Measurements from ENCODE around the gene TMEM72.
"Not testable (repeated sequence)": the region's sequence is repeated elsewhere in the genome, so short reads cannot be mapped to it uniquely, and the experiment has no call there.

Gene TMEM72

GRCh38 chr10:44911081-44911540 is at the start of gene TMEM72:
TSS of gene TMEM72 (plus strand) at chr10:44911337. CDS start at chr10:44911513, 176 bp downstream.
- no peak for DNase-seq (ENCODE audit: low read depth, low spot score)

GRCh38 chr10:44862006-44862751 is 49.0 kb upstream of the TMEM72 start:
- no peak for DNase-seq (ENCODE audit: low read depth, low spot score)

DNA sequence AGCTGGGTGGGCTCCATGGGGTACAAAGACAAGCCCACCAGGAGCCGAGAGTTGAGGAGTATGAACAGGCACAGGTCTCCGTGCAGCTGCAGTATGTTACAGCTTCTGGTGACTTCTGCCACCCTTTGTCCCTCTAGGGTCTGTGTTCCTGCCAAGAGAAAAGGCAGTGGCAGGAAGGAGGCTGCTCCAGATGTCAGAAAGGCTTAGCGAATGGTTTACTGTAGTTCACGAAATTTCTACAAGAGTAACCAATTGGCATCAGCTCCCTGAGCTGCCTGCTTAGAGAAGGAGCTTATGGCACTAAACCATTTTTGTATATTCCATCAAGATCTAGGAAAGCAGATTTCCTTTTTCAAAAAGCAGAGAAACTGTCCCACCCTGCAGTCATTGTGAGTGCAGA is 48.2 kb upstream of the TMEM72 start:
- DNase-seq (ENCODE audit: low read depth, low spot score) = no peak

GRCh38 chr10:44863344-44864047 is 47.6 kb upstream of the TMEM72 start:
- DNase-seq (ENCODE audit: low read depth, low spot score) = no peak

- no peak for DNase-seq (ENCODE audit: low read depth, low spot score)
Observed at GRCh38 chr10:44864051-44864450, 47.1 kb upstream of the TMEM72 start.

DNA sequence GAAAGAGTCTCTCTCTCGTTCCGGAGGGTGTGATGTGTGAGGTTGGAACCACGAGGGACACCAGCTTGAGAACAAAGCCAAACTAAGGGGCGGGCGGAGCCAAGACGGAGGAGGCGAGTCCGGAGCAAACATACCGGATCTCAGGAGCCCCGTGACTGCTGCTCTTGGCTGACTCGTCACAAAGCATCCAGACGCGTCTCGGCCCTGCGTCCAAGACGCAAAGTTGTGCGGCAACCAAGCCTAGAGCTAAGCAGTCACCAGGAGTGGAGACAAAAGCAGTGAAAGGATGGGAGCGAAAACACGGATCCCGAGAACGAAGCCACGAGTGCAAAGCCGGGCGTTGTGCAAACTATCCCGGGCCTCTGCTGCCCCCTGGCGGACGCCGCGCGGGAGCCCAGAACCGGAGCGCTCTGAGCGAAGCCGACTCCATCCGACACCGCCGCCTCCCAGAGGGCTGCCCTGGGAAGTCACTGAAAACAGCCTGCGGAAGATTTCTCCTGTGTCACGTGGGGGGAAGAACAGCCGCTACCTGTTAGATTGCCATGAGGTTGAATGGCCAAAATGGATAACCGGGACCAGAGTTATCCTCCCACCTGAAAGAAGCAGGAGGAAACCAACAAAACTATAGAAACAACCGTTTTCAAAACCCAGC is 46.4 kb upstream of the TMEM72 start:
- DNase-seq (ENCODE audit: low read depth, low spot score) = peak; percentile 62

DNA sequence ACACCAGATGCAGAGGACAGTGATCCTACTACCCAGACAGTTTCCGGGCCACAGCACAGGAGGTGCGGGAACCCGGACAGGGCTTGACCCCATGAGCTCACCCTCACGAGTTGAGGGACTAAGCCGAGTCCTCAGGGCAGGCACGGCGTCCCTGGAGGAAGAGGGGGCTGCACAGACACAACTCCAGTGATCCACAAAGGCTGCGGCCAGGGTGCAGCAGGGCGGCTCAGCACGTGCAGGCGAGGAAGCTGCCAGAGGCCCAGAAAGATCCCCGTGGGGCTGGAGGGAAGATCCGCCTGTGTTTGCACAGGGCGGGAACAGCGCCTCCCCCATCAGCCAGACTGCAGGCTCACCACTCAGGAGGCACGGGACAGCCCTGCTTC is 45.9 kb upstream of the TMEM72 start:
- DNase-seq (ENCODE audit: low read depth, low spot score) = no peak

GRCh38 chr10:44866367-44866766 is 44.8 kb upstream of the TMEM72 start:
- DNase-seq (ENCODE audit: low read depth, low spot score) = not testable (repeated sequence)

GRCh38 chr10:44870031-44870430 is 41.1 kb upstream of the TMEM72 start:
- no peak for DNase-seq (ENCODE audit: low read depth, low spot score)

DNA sequence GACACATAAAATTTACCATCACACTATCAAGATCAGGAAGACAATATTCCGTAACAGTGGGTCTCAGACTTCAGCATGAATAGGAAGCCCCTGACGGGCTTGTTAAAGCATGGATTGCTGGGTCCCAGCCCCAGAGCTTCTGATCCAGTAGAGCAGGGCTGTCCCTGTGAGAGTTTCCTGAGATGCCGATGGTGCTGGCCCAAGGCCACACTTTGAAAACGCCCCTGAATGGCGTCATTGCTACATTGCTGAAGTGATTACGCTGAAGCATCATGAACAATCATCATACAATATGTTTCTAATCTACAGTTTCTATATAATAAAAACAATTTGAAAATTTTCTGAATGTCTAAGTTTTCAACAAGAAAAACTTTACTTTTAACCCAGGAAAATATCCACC is 38.0 kb upstream of the TMEM72 start:
- no peak for DNase-seq (ENCODE audit: low read depth, low spot score)

- no peak for DNase-seq (ENCODE audit: low read depth, low spot score)
Observed at GRCh38 chr10:44874166-44874565, 37.0 kb upstream of the TMEM72 start.

DNA sequence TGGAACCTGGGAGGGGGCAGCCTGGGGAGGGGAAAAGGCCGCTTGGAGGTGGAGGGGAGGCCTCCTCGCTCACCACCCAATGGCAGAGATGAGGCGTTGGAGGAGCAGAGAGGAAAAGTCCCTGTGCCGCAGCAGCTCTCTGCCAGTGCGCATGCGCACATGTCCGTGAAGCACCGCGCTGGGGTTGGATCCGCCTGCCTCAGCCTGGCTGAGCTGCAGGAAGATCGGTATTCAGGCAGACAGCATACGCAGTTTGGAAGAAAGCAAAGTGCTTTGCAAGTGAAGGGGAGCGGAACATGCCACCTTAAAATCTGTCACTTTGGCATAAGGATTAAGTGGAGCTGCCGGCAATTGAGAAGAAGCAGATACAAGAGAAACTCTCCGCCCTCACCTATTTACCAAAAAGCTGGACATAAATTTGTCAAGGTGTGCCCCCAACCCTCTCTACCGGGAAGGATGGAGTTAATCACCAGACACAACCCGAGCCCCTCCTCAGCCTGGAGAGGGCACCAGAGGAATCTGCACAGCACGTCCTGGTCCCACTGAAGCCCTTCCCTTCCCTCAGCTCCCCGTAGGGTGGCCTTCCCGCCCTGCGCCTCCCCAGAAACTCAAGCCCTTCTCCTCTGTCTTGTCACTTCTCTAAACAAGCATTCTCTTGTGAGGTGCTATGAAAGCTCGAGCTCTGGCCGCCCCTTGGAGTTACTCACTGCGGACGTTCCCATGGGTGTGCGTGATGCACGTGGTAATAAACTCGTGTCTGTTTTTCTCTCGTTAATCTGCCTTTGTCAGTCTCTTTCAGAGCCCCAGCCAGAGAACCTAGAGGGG is 32.2 kb upstream of the TMEM72 start:
- peak; percentile 52 for DNase-seq (ENCODE audit: low read depth, low spot score)

- DNase-seq (ENCODE audit: low read depth, low spot score) = no peak
Observed at GRCh38 chr10:44879531-44879899, 31.6 kb upstream of the TMEM72 start.

DNA sequence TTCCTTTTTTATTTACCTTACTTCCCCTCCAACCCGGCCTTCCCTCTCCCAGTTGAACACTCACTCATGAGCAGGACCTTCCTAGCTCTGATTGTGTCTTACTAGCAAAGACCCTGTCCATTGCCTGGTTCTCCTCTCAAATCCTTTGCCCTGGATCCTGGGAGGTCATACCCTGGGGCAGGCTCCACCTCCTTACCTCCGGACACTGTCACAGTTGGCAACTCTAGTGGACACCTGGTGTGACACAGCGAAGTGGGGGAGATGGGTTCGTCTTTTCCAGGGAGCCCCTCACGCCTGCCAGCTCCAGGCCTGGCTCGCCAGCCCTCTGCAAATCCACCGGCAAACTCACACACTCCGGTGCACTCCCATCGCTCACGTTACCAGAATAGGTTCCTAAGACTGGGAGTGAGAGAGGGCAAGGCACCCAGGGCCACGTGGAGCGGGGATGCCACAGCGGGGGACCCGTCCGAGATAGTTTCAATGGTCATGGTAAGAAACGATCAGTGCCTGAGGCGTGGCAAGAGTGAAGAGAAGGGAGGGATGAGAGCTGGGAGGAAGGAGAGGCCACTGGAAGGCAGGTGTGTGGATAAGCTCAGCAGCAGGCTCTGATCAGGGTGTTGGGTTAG is 30.9 kb upstream of the TMEM72 start:
- no peak for DNase-seq (ENCODE audit: low read depth, low spot score)

DNA sequence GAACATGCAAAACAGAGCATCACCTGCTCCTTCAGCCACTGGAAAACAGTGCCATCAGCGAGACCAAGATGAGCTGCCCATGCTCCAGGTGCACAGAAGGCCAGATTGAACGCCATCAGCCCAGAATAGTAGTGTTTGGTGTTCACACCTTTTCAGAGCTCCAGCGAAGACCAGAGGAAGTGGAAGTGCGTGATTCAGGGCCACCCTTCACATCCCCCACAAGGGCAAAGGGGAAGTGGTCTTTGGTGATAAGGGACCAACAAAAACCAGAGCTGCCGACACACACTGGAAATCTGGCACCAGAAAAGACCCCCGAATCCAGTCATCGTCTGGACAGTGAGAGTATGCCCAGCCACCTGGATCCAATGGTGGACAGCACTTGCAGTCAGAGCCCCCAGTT is 29.5 kb upstream of the TMEM72 start:
- no peak for DNase-seq (ENCODE audit: low read depth, low spot score)

- no peak for DNase-seq (ENCODE audit: low read depth, low spot score)
Observed at GRCh38 chr10:44882166-44882720, 28.9 kb upstream of the TMEM72 start.

DNA sequence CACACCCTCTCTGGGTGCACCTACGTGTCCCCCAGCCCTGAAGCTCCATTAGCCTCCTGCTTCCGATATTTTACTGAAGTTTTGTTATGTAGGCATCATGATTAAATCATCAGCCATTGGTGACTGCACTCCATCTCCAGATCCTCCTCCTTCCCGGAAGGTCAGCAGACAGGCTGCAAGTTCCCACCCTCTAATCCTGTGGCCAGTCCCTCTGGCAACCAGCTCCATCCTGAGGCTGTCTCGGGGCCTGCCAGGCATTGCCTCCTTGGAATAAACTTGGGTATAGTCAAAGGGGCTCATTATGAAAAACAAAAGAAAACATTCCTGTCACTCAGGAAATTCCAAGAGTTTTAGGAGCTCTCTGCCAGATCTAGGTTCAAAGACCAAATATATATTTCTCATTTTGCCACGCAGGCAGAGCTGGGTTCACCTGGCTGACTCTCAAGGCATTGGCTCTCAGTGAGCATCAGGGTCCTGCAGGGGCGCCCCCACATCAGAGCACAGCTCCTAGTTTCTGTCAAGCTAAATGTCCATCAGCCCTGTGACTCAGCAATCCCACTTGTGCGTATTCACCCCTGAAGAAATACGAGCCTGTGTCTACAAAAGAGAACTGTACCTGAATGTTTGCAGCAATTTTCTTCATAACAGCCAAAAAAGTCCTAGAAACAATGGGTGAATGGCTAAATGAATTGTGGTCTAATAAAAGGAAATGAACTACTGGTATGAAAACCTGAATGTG is 27.4 kb upstream of the TMEM72 start:
- no peak for DNase-seq (ENCODE audit: low read depth, low spot score)

DNA sequence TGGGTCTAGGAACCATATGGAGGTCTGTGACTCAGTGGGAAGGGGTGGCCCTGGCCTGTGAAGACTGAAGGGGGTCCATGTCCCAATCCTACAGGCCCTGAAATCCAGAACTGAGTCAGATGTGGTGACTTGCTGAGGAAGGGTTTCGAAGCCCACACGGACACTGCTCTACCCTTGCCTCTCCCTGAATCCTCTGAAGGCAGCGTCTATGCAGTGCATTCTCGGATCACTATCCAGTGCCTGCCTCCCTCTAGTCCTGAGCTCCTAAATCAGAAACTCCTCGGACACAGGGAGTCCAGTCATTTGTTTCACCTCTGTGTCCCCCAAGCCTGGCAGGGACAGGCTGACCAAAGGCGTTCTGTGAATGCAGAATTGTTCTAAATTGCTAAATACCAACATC is 25.4 kb upstream of the TMEM72 start:
- DNase-seq (ENCODE audit: low read depth, low spot score) = no peak

DNA sequence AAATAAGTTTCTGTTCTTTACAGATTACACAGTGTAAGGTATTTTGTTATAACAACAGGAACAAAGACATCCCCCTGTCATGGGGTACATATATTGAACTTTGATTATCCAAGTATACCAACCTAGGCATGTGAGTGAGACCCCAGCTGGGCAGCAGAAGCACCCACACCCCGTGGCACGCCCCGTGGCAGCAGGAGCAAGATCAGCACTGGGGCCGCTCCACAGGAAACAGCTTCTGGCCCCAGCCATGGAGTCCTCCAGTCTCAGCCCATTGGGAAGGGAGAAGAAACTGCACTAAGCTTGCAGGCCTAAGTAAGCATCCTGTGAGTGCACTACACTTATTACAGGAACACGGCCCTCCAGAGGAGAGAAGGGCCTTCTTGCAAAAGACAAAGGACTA is 24.2 kb upstream of the TMEM72 start:
- no peak for DNase-seq (ENCODE audit: low read depth, low spot score)

- no peak for DNase-seq (ENCODE audit: low read depth, low spot score)
Observed at GRCh38 chr10:44888886-44889285, 22.3 kb upstream of the TMEM72 start.
